ENCODE results near the gene LCN6. TPM values are rescaled to one million over a fixed set of nuclear protein-coding genes. Genes with fewer than 3 reads are reported as not detected.

Gene LCN6
- total and polyA plus RNA-seq, 9 of the 15 experiments (the other 6 are each of a cell fraction or from before 2014, with no cell fraction given) = 0.10 to 0.45 (median 0.37) TPM; not detected in 5

DNA sequence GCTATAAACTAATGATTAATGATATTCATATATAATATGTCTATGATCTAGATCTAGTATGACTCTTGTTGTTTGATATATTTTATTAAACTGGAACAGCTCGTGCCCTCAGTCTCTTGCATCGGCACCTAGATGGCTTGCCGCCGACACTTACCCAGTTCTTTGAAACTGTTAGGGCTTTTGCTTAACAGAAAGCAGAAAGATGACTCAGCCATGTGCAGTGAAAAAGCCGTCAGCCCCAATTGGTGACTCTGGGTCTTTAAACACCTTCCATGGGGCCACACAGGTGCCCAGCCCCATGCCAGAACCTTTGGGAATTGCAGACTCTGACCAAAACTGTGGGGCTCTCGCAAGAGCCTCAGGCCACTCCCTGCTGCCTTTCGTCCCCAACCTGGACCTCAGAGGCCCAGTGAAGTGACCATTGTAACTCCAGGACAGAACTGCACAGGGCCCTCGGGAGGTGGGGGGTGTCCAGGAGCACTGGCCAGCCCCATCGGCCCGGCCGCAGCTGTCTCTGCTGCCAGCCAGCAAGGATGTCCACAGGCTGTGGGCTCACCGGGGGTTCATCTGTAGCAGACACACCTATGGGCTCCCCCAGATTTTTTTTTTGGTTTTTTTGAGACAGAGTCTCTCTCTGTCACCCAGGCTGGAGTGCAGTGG lies 13.4 kb downstream of the LCN6 start:
- Histone ChIP-seq H3K9ac (ENCODE audit: insufficient read depth in 1 of 2, low read depth in 2 of 2, low read length in 2 of 2) (peak overlapping the region in 1 of 2 experiments; percentile 52; a peak in 1 of 4 replicates), H3K4me1 (replicated peaks in 1 of 2; ENCODE audit: control insufficient read depth in 2 of 2, insufficient read depth in 2 of 2, low read length in 2 of 2) (peaks cover 6 to 53% of the 10 kb centered on the region in 2 experiments; a peak in 3 of 5 replicates), H3K27me3 (ENCODE audit: control insufficient read depth in 2 of 2, insufficient read depth in 2 of 2, low read length in 2 of 2) (peaks cover 0 to 5% of the 10 kb centered on the region in 2 experiments; a peak in 2 of 5 replicates), H3K4me2 (ENCODE audit: insufficient read depth, low read length) (no peak overlapping the region), H3K79me2 (ENCODE audit: control insufficient read depth, insufficient read depth, low read length) (peaks cover 13% of the 10 kb centered on the region), H3K9me3 (replicated peaks; ENCODE audit: control insufficient read depth, insufficient read depth, low read depth, low read length) (no peaks in the 10 kb centered on the region), H2AFZ (ENCODE audit: low read depth, low read length) (peak overlapping the region; percentile 17; the same call in 1 of the 2 replicates), H3K9me1 (ENCODE audit: control insufficient read depth, insufficient read depth, low read length) (peaks cover 4% of the 10 kb centered on the region), H3K36me3 (ENCODE audit: control insufficient read depth, insufficient read depth, low read length) (peaks cover 12% of the 10 kb centered on the region; the same call in 2 of the 3 replicates), H3K4me3 (no peak overlapping the region), H3K27ac (ENCODE audit: extremely low read depth, low read depth, low read length) (no peak overlapping the region), H4K20me1 (replicated peaks; ENCODE audit: control insufficient read depth, insufficient read depth, low read length) (no peaks in the 10 kb centered on the region)
- POLR2A ChIA-PET = interaction anchor here (0.6 to 1.0 kb wide), 2 partner anchors 12 to 61 kb away, joined by 3 read pairs; partner anchors contain the start of gene CCDC183
- WGBS (ENCODE audit: insufficient coverage, low coverage, missing lambda C conversion rate) = 43% methylated on average over 11 of the region's 12 CpGs
- FAIRE-seq (peak; percentile 49), ATAC-seq (peak; percentile 19; the same call in 2 of the 3 replicates), DNase-seq (ENCODE audit: extremely low read depth in 1 of 4, low spot score in 3 of 4) (peak in 1 of 4 experiments; percentile 20)
- CTCF ChIA-PET (ENCODE audit: low intra/inter-chr PET ratio) = no interaction called here
- in situ Hi-C loops (cut with MboI) (no loop called here), intact Hi-C loops (cut with micrococcal nuclease) (no loop called here)
- TF ChIP-seq ZNF583 (CRISPR knock-in tag; IDR thresholded peaks at IDR 0.05) (no peak), MAFK (IDR thresholded peaks at IDR 0.05; ENCODE audit: low read length) (0 out of 2 replicates have a peak, but pooled peaks have one; percentile 14), ZNF316 (IDR thresholded peaks at IDR 0.05) (peak; percentile 21; the same call in 1 of the 2 replicates), POLR2B (IDR thresholded peaks at IDR 0.05; ENCODE audit: low read depth, partially characterized antibody) (no peak), PHF21A (IDR thresholded peaks at IDR 0.05; ENCODE audit: borderline replicate concordance, low read depth) (no peak), FOSL1 (tag; conservative IDR thresholded peaks at IDR 0.05) (0 out of 2 replicates have a peak, but pooled peaks have one; percentile 26), NFE2 (IDR thresholded peaks at IDR 0.05; ENCODE audit: low read depth) (0 out of 2 replicates have a peak, but pooled peaks have one; percentile 32)
- TF ChIP-seq, protein P1, sequence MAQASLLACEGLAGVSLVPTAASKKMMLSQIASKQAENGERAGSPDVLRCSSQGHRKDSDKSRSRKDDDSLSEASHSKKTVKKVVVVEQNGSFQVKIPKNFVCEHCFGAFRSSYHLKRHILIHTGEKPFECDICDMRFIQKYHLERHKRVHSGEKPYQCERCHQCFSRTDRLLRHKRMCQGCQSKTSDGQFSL (CRISPR knock-in tag; IDR thresholded peaks at IDR 0.05) = 0 out of 2 replicates have a peak, but pooled peaks have one; percentile 38
- TF ChIP-seq, protein P1 (tag; IDR thresholded peaks at IDR 0.05) = no peak
- TF ChIP-seq, protein P2, sequence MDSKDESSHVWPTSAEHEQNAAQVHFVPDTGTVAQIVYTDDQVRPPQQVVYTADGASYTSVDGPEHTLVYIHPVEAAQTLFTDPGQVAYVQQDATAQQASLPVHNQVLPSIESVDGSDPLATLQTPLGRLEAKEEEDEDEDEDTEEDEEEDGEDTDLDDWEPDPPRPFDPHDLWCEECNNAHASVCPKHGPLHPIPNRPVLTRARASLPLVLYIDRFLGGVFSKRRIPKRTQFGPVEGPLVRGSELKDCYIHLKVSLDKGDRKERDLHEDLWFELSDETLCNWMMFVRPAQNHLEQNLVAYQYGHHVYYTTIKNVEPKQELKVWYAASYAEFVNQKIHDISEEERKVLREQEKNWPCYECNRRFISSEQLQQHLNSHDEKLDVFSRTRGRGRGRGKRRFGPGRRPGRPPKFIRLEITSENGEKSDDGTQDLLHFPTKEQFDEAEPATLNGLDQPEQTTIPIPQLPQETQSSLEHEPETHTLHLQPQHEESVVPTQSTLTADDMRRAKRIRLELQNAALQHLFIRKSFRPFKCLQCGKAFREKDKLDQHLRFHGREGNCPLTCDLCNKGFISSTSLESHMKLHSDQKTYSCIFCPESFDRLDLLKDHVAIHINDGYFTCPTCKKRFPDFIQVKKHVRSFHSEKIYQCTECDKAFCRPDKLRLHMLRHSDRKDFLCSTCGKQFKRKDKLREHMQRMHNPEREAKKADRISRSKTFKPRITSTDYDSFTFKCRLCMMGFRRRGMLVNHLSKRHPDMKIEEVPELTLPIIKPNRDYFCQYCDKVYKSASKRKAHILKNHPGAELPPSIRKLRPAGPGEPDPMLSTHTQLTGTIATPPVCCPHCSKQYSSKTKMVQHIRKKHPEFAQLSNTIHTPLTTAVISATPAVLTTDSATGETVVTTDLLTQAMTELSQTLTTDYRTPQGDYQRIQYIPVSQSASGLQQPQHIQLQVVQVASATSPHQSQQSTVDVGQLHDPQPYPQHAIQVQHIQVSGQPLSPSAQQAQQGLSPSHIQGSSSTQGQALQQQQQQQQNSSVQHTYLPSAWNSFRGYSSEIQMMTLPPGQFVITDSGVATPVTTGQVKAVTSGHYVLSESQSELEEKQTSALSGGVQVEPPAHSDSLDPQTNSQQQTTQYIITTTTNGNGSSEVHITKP (IDR thresholded peaks at IDR 0.05; ENCODE audit: partially characterized antibody) = peak; percentile 72
- TF ChIP-seq, protein P3, sequence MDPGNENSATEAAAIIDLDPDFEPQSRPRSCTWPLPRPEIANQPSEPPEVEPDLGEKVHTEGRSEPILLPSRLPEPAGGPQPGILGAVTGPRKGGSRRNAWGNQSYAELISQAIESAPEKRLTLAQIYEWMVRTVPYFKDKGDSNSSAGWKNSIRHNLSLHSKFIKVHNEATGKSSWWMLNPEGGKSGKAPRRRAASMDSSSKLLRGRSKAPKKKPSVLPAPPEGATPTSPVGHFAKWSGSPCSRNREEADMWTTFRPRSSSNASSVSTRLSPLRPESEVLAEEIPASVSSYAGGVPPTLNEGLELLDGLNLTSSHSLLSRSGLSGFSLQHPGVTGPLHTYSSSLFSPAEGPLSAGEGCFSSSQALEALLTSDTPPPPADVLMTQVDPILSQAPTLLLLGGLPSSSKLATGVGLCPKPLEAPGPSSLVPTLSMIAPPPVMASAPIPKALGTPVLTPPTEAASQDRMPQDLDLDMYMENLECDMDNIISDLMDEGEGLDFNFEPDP (CRISPR knock-in tag; IDR thresholded peaks at IDR 0.05) = no peak
- BruUV-seq (replicated peaks) = no TSS peak

All from K562 (cell line).